GM23338 (cell line): Measurements from ENCODE around the gene TEX26. TPM values are rescaled to one million over a fixed set of nuclear protein-coding genes. Genes with fewer than 3 reads are reported as not detected.

Source experiments
- ATAC-seq: fragments of 200-7000 bp; cut with Tn5 transposase; 3 replicates; pipeline ENCODE4 v1.9.1; 2020
- DNase-seq: peaks from one replicate; pipeline ENCODE4 v3.0.0-alpha.2; 2015; ENCODE audit warnings: low spot score
- H2AFZ ChIP-seq: fragments of 200-600 bp; sonication (generic); 2 replicates; pipeline ENCODE4 v1.8.0; 2016; ENCODE audit warnings: antibody characterized with exemption, mild to moderate bottlenecking, moderate library complexity
- H3F3A ChIP-seq: fragments of 200-600 bp; sonication (generic); replicated peaks from 2 replicates; pipeline ENCODE4 v1.8.0; 2017; ENCODE audit warnings: antibody characterized with exemption, mixed run types, low read depth
- H3K27ac ChIP-seq: fragments of 200-600 bp; sonication (generic); 2 replicates; pipeline ENCODE4 v1.6.1; 2016; ENCODE audit warnings: low read depth
- H3K27me3 ChIP-seq: fragments of 200-600 bp; sonication (generic); 2 replicates; pipeline ENCODE4 v1.8.0; 2016; ENCODE audit warnings: mild to moderate bottlenecking, mixed run types, moderate library complexity; ENCODE audit not compliant: insufficient read depth
- H3K36me3 ChIP-seq: fragments of 200-600 bp; sonication (generic); 2 replicates; pipeline ENCODE4 v1.8.0; 2016; ENCODE audit warnings: mild to moderate bottlenecking; ENCODE audit not compliant: insufficient read depth
- H3K4me1 ChIP-seq: fragments of 200-600 bp; sonication (generic); 2 replicates; pipeline ENCODE4 v1.8.0; 2016; ENCODE audit warnings: mild to moderate bottlenecking, moderate library complexity; ENCODE audit not compliant: insufficient read depth
- H3K4me2 ChIP-seq: fragments of 200-600 bp; sonication (generic); 2 replicates; pipeline ENCODE4 v1.7.1; 2017; ENCODE audit warnings: mixed run types
- H3K4me3 ChIP-seq: fragments of 200-600 bp; sonication (generic); 2 replicates; pipeline ENCODE4 v1.6.1; 2016; ENCODE audit warnings: mixed run types
- H3K79me2 ChIP-seq: fragments of 200-600 bp; sonication (generic); replicated peaks from 2 replicates; pipeline ENCODE4 v1.8.0; 2017; ENCODE audit warnings: mild to moderate bottlenecking; ENCODE audit not compliant: insufficient read depth
- H3K9me2 ChIP-seq: fragments of 200-600 bp; sonication (generic); 2 replicates; pipeline ENCODE4 v1.8.0; 2017; ENCODE audit not compliant: insufficient read depth
- H4K20me1 ChIP-seq: fragments of 200-600 bp; sonication (generic); replicated peaks from 2 replicates; pipeline ENCODE4 v1.8.0; 2017; ENCODE audit warnings: mild to moderate bottlenecking; ENCODE audit not compliant: insufficient read depth
- H3K27ac Mint-ChIP-seq: 2 replicates; pipeline ENCODE4 v1.8.0; 2020; ENCODE audit warnings: inconsistent platforms, mild to moderate bottlenecking, moderate library complexity, mixed read lengths
- H3K27me3 Mint-ChIP-seq: 3 replicates; pipeline ENCODE4 v1.8.0; 2022; ENCODE audit warnings: low read depth, mild to moderate bottlenecking, moderate library complexity, mixed read lengths, inconsistent platforms; ENCODE audit not compliant: insufficient read depth, poor library complexity
- H3K36me3 Mint-ChIP-seq: 3 replicates; pipeline ENCODE4 v1.8.0; 2021; ENCODE audit warnings: low read depth, mild to moderate bottlenecking, inconsistent platforms, moderate library complexity, mixed read lengths
- H3K4me1 Mint-ChIP-seq: 3 replicates; pipeline ENCODE4 v1.8.0; 2020; ENCODE audit warnings: mild to moderate bottlenecking, inconsistent platforms, mixed read lengths
- H3K4me3 Mint-ChIP-seq: 3 replicates; pipeline ENCODE4 v1.8.0; 2021; ENCODE audit warnings: moderate library complexity, mild to moderate bottlenecking, inconsistent platforms, mixed read lengths
- H3K9me3 Mint-ChIP-seq: 3 replicates; pipeline ENCODE4 v1.8.0; 2020; ENCODE audit warnings: moderate library complexity, mild to moderate bottlenecking, inconsistent platforms, mixed read lengths
- CREB1 ChIP-seq: fragments of 250-450 bp; sonication (Bioruptor Pico); IDR thresholded peaks from 2 replicates; pipeline ENCODE4 v1.5.0; 2020; ENCODE audit warnings: low read depth, mild to moderate bottlenecking, moderate library complexity
- NANOG ChIP-seq: IDR thresholded peaks from 2 replicates; pipeline ENCODE4 v1.6.1; 2016; ENCODE audit warnings: antibody characterized with exemption, borderline replicate concordance
- STAT1 ChIP-seq: IDR thresholded peaks from one replicate; pipeline ENCODE4 v1.6.1; 2016; ENCODE audit warnings: antibody characterized with exemption; ENCODE audit not compliant: unreplicated experiment
- ZNF114 ChIP-seq: fragments of 250-450 bp; sonication (Bioruptor Pico); IDR thresholded peaks from 2 replicates; pipeline ENCODE4 v1.5.0; 2020; ENCODE audit warnings: mild to moderate bottlenecking, moderate library complexity
- ZNF331 ChIP-seq: fragments of 250-450 bp; sonication (Bioruptor Pico); IDR thresholded peaks from 2 replicates; pipeline ENCODE4 v1.5.0; 2020; ENCODE audit warnings: low read depth, mild to moderate bottlenecking, moderate library complexity
- polyA plus RNA-seq: library from polyadenylated mRNA; unstranded; fragments of >200 nt; fragmentation: Nextera tagmentation; extraction: Ambion mirVana; gene quantifications from 2 replicates; pipeline ENCODE4 v1.2.1, GENCODE V29; 2016
- total RNA-seq: library from RNA; depleted of rRNA; stranded (reverse); fragments of >200 nt; shearing (Covaris generic); gene quantifications from 2 replicates; pipeline ENCODE4 v1.2.3, GENCODE V29; 2014
- TF ChIP-seq, protein P1 (sequence below): fragments of 250-450 bp; sonication (Bioruptor Pico); IDR thresholded peaks from 2 replicates; pipeline ENCODE4 v1.5.0; 2020; ENCODE audit warnings: mild to moderate bottlenecking, moderate library complexity
- TF ChIP-seq, protein P2 (sequence below), 2 experiments: fragments of 200-600 bp in 1 of 2; sonication (generic) in 1 of 2; conservative IDR thresholded peaks; 2 replicates each; pipeline versions ENCODE4 v1.5.1 to v1.6.1; 2016 to 2017; ENCODE audit warnings: antibody characterized with exemption in 2 of 2, low read depth in 2 of 2, mild to moderate bottlenecking in 2 of 2, moderate library complexity in 1 of 2
- TF ChIP-seq, protein P3 (sequence below): IDR thresholded peaks from 2 replicates; pipeline ENCODE4 v1.6.1; 2016; ENCODE audit warnings: antibody characterized with exemption

Gene TEX26
- total and polyA plus RNA-seq, 2 experiments from 2014 or later, result not detected

DNA sequence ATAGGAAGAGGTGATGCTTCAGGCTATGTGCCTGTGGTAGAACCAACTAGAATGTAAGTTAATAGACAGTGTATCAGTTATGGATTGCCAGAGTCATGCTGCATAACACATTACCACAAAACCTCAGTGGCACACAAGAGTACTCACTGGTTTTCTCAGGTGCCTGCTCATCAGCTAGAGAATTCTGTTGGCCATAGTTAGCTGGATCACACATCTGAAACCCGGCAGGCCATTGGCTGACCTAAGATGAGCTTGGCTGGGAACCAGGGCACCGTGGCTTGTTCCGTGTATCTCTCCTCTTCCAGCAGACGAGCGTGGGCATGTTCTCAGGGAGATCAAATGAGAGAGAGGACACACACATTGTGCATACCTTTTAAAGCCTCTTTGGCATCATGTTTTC is 76.7 kb downstream of the TEX26 start (continued):
- TF ChIP-seq, protein P1, sequence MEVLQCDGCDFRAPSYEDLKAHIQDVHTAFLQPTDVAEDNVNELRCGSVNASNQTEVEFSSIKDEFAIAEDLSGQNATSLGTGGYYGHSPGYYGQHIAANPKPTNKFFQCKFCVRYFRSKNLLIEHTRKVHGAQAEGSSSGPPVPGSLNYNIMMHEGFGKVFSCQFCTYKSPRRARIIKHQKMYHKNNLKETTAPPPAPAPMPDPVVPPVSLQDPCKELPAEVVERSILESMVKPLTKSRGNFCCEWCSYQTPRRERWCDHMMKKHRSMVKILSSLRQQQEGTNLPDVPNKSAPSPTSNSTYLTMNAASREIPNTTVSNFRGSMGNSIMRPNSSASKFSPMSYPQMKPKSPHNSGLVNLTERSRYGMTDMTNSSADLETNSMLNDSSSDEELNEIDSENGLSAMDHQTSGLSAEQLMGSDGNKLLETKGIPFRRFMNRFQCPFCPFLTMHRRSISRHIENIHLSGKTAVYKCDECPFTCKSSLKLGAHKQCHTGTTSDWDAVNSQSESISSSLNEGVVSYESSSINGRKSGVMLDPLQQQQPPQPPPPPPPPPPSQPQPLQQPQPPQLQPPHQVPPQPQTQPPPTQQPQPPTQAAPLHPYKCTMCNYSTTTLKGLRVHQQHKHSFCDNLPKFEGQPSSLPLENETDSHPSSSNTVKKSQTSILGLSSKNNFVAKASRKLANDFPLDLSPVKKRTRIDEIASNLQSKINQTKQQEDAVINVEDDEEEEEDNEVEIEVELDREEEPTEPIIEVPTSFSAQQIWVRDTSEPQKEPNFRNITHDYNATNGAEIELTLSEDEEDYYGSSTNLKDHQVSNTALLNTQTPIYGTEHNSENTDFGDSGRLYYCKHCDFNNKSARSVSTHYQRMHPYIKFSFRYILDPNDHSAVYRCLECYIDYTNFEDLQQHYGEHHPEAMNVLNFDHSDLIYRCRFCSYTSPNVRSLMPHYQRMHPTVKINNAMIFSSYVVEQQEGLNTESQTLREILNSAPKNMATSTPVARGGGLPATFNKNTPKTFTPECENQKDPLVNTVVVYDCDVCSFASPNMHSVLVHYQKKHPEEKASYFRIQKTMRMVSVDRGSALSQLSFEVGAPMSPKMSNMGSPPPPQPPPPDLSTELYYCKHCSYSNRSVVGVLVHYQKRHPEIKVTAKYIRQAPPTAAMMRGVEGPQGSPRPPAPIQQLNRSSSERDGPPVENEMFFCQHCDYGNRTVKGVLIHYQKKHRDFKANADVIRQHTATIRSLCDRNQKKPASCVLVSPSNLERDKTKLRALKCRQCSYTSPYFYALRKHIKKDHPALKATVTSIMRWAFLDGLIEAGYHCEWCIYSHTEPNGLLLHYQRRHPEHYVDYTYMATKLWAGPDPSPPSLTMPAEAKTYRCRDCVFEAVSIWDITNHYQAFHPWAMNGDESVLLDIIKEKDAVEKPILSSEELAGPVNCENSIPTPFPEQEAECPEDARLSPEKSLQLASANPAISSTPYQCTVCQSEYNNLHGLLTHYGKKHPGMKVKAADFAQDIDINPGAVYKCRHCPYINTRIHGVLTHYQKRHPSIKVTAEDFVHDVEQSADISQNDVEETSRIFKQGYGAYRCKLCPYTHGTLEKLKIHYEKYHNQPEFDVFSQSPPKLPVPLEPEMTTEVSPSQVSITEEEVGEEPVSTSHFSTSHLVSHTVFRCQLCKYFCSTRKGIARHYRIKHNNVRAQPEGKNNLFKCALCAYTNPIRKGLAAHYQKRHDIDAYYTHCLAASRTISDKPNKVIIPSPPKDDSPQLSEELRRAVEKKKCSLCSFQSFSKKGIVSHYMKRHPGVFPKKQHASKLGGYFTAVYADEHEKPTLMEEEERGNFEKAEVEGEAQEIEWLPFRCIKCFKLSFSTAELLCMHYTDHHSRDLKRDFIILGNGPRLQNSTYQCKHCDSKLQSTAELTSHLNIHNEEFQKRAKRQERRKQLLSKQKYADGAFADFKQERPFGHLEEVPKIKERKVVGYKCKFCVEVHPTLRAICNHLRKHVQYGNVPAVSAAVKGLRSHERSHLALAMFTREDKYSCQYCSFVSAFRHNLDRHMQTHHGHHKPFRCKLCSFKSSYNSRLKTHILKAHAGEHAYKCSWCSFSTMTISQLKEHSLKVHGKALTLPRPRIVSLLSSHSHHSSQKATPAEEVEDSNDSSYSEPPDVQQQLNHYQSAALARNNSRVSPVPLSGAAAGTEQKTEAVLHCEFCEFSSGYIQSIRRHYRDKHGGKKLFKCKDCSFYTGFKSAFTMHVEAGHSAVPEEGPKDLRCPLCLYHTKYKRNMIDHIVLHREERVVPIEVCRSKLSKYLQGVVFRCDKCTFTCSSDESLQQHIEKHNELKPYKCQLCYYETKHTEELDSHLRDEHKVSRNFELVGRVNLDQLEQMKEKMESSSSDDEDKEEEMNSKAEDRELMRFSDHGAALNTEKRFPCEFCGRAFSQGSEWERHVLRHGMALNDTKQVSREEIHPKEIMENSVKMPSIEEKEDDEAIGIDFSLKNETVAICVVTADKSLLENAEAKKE (CRISPR knock-in tag), result no peak
- TF ChIP-seq, protein P2, sequence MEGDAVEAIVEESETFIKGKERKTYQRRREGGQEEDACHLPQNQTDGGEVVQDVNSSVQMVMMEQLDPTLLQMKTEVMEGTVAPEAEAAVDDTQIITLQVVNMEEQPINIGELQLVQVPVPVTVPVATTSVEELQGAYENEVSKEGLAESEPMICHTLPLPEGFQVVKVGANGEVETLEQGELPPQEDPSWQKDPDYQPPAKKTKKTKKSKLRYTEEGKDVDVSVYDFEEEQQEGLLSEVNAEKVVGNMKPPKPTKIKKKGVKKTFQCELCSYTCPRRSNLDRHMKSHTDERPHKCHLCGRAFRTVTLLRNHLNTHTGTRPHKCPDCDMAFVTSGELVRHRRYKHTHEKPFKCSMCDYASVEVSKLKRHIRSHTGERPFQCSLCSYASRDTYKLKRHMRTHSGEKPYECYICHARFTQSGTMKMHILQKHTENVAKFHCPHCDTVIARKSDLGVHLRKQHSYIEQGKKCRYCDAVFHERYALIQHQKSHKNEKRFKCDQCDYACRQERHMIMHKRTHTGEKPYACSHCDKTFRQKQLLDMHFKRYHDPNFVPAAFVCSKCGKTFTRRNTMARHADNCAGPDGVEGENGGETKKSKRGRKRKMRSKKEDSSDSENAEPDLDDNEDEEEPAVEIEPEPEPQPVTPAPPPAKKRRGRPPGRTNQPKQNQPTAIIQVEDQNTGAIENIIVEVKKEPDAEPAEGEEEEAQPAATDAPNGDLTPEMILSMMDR (conservative IDR thresholded peaks at IDR 0.05; ENCODE audit: low read depth in 2 of 2), result no peak
- TF ChIP-seq, protein P3, sequence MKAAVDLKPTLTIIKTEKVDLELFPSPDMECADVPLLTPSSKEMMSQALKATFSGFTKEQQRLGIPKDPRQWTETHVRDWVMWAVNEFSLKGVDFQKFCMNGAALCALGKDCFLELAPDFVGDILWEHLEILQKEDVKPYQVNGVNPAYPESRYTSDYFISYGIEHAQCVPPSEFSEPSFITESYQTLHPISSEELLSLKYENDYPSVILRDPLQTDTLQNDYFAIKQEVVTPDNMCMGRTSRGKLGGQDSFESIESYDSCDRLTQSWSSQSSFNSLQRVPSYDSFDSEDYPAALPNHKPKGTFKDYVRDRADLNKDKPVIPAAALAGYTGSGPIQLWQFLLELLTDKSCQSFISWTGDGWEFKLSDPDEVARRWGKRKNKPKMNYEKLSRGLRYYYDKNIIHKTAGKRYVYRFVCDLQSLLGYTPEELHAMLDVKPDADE, result no peak

DNA sequence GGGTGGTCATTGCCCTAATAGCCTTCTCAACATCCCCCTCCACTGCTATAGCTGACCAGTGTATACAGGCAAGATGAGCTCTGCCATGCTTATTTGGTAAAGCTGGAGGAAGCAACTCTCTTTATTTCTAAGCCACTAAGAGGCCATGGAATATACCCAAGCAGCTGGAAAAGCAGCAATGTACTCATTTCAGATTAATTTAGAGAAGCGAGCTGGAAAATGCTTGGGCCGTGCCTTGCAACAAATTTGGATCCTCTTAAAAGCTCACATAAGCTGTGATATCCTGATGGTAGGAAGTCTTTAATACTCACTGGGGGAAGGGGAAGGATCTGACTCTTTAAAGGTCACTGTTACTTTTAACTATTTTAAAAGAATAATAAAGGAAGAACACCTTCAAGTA is 77.8 kb downstream of the TEX26 start:
- Histone ChIP-seq H3K27ac (no peak overlapping the region), H3K4me1 (peaks cover 28% of the 10 kb centered on the region), H3K79me2 (no peaks in the 10 kb centered on the region), H3K27me3 (no peaks in the 10 kb centered on the region), H3K4me2 (no peak overlapping the region), H3F3A (no peaks in the 10 kb centered on the region), H3K9me2 (no peaks in the 10 kb centered on the region), H3K36me3 (no peaks in the 10 kb centered on the region), H4K20me1 (no peaks in the 10 kb centered on the region), H2AFZ (0 out of 2 replicates have a peak overlapping the region, but pooled peaks have one; percentile 9), H3K4me3 (no peak overlapping the region)
- no peak for ATAC-seq
- H3K27me3 Mint-ChIP-seq, result peaks cover 4% of the 10 kb centered on the region
- no peak overlapping the region for H3K27ac Mint-ChIP-seq
- no peak for DNase-seq
- H3K4me3 Mint-ChIP-seq, result no peak overlapping the region
- H3K9me3 Mint-ChIP-seq, result no peaks in the 10 kb centered on the region; the same call in 2 of the 3 replicates
- no peaks in the 10 kb centered on the region for H3K36me3 Mint-ChIP-seq
- peaks cover 30% of the 10 kb centered on the region for H3K4me1 Mint-ChIP-seq
- no peak for TF ChIP-seq ZNF114 (CRISPR knock-in tag)
- TF ChIP-seq NANOG, result no peak
- TF ChIP-seq ZNF331 (CRISPR knock-in tag), result no peak
- TF ChIP-seq, protein P2 (conservative IDR thresholded peaks at IDR 0.05; ENCODE audit: low read depth in 2 of 2), result no peak
- TF ChIP-seq STAT1, result no peak
- TF ChIP-seq CREB1 (CRISPR knock-in tag), result no peak
